ENCODE measurements around the gene EFNA2.
"Not testable (repeated sequence)": the region's sequence is repeated elsewhere in the genome, so short reads cannot be mapped to it uniquely, and the experiment has no call there.

EFNA2 gene

GRCh38 chr19:1318678-1319471 is 33.2 kb downstream of the EFNA2 start:
- no peak for DNase-seq (ENCODE audit: low read depth)

- DNase-seq (ENCODE audit: low read depth) = not testable (repeated sequence)
These were observed 34.6 kb downstream of the EFNA2 start for GRCh38 chr19:1320282-1320650.

DNA sequence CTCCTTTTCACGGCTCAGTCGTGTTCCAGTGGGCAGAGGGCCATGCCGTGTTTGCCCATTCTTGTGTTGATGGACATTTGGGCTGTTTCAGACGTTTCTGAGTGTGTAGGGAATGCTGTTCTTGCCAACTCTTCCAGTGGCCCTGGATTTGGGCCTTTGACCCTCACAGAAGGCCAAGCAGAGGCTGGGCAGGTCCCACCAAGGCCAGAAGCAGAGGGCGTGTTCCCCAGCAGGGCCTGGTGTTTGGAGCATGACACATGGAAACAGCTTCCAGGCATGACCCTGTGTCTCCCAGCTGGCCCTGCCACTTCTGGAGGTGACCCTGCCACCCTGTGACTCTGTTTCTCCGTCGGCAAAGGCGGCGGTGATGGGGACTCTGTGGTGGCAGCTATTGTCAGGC is 35.9 kb downstream of the EFNA2 start:
- DNase-seq (ENCODE audit: low read depth) = no peak

DNA sequence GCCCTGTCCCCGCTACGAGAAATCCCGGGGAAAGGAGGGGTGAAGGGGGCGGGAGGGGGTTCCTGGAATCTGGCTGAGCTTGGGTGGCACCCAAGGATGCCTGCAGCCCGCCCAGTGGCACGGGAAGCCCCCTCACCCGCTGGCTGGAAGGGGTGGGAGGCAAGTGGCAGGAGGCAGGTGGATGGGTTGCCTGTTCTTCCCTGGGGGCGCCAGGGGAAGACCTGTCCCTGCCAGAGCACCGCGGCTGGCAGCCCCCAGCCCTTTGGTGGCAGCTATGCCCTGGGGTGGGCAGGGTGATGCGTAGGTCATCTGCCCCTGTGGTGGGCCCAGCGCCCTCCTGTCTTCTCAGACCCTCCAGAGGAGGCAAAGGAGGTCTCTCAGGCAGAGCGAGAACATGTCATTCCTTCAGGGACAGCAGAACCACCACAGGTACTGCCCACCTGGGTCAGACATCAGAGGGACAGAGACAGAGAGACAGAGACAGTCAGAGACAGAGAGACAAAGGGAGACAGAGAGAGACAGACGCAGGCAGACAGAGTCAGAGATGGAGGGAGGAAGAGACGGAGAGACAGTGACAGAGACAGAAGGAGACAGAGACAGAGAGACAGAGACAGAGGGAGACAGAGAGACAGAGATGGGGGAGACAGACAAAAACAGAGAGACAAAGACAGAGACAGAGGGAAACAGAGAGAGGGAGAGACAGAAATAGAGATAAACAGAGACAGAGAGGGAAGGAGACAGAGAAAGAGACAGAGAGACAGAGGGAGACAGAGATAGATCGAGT is 36.7 kb downstream of the EFNA2 start:
- DNase-seq (ENCODE audit: low read depth) = no peak

GRCh38 chr19:1324249-1324805 is 38.7 kb downstream of the EFNA2 start:
- no peak for DNase-seq (ENCODE audit: low read depth)

DNA sequence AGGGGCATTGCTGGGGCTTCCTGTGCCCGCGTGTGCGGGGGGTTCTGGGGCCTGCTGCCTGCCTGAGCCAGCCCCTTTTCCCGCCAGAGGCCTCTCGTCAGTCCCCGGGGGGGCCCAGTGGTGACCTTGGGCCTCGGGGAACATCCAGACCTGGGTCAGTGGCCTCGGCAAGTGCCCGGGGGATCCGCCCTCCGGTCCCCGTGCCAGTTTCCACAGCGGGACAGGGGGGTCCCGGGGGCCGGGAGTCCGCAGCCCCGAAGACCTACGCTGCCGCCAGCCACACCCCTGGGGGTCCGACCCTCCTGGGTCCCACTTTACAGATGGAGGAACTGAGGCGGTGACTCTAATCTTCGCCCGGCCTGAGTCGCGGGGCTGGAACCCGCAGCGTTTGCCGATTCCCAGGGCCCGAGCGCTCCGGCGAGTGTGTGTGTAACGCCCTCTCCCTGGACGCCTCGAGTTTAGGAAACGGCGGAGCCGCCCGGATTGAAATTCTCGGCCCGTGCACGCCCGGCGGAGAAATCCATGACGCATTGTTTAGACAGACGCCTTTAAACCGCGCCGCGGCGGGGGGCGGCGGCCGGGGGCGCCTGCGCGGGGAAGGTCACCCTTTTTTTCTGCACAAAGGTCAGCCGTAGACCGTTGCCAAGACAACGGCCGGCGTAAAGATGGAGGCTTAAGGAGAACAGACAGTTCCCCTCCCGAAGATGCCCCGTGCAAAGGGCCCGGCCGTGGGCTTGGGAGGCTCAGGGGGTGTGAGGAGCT is 39.3 kb downstream of the EFNA2 start:
- DNase-seq (ENCODE audit: low read depth) = no peak

DNA sequence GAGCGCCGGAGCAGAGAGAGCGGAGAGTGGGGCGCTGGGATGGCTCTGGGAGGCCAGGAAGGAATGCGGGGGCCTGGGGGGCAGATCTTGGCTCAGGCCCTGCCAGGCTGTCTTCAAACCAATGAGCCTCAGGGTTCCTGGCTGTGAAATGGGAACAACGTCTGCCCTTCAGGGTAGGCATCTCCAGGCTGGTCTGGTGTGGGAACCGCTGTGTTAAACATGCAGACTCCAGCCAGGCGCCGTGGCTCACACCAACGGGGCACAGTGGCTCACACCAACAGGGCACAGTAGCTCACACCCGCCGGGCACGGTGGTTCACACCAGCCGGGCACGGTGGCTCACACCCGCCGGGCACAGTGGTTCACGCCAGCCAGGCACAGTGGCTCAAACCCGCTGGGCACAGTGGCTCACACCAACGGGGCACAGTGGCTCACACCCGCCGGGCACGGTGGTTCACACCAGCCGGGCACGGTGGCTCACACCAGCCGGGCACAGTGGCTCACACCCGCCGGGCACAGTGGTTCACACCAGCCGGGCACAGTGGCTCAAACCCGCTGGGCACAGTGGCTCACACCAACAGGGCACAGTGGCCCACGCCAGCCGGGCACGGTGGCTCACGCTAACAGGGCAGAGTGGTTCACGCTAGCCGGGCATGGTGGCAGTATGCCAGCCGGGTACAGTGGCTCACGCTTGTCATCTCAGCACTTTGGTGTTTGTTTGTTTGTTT is 40.1 kb downstream of the EFNA2 start:
- no peak for DNase-seq (ENCODE audit: low read depth)

DNA sequence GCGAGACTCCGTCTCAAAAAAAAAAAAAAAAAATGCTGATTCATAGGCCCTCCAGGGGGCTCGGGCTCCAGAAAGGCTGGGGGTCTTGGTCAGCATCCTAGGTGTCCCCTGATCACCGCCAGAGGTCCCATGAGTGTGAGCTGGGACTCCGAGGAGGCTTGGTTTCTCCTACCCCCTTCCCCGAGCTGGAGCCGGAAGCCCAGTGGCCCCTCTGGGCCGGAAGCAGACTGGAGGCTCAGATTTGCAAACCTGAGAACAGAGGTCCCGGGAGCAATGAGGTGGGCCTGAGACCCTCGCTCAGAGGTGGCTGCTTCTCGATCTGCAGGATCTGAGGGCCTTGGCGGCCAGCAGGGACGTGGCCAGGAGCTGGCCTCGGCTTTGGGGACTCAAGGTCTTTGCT is 41.5 kb downstream of the EFNA2 start:
- DNase-seq (ENCODE audit: low read depth) = no peak

GRCh38 chr19:1332208-1332607 is 46.5 kb downstream of the EFNA2 start:
- not testable (repeated sequence) for DNase-seq (ENCODE audit: low read depth)

GRCh38 chr19:1336079-1336684 is 50.5 kb downstream of the EFNA2 start:
- DNase-seq (ENCODE audit: low read depth) = no peak

DNA sequence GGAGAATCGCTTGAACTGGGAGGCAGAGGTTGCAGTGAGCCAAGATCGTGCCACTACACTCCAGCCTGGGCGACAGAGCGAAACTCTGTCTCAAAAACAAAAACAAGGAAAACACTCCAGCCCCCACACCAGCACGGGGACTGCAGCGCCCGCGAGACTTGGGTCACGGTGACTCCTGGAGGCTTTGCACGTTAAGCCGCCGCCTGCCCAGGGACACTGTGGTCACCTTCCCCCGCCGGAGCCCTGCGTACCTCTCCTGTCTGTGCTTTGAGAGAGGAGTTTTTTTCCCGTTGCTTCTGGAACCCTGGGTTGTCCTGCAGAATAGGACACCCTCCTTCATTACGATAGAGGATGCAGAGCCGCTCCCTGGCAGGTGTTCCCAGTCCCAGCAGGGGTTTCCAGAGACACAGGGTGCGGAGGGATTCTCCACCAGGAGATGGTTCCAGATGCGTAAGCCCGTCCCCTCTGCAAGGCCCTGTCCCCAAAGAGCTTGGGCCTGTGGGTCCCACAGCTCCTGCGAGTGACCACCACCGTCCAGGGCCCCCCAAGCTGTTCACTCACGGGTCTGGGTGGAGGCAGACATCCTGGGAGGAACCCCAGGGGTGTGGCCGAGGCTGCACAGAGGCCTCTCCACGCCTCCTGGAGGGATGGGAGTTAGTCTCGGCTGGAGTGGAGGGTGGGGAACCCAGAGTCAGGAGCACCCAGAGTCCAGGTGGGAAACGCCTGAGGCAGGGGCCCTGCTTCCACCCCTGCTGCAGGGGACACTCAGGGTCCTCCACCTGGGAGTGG is 55.2 kb downstream of the EFNA2 start:
- DNase-seq (ENCODE audit: low read depth) = no peak

DNA sequence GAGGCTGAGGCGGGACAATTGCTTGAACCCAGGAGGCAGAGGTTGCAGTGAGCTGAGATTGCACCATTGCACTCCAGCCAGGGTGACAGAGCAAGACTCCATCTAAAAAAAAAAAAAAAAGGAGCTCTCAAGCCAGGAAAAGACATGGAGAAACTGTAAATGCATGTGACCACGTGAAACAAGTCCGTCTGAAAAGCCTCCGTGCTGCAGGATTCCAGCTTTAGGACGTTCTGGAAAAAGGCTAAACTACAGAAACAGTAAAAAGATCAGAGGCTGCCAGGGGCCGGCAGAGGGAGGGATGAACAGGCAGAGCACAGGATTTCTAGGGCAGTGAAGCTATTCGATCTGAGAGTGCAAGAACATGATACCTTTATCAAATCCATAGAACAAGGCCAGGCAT is 57.4 kb downstream of the EFNA2 start:
- no peak for DNase-seq (ENCODE audit: low read depth)

DNA sequence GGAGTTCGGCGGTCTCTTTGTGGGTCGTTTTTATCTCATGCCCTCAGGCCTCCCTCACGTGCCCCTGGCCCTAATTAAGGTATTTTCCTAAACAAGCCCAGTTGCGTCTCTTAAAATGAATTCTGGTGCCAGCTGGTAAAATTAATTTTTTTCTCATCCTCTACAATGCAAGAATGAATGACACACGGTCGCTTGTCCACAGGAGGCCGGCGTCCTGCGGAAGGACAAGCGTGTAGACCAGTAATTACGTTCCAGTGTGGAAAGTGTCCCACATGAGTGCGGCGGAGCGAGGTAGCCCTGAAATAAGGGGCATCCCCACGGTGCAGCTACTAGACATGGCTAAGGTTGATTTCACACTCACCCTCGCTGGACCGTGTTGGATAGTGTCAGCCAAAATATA is 63.5 kb downstream of the EFNA2 start:
- no peak for DNase-seq (ENCODE audit: low read depth)

- no peak for DNase-seq (ENCODE audit: low read depth)
These were observed 65.2 kb downstream of the EFNA2 start for GRCh38 chr19:1350867-1351266.

All from activated T-helper 1 cell treated with Interleukin-2 at 50 U/mL for 16 hours (primary cell).